Mononuclear cell (primary cell): ENCODE results near the gene PAK1IP1. TPM values are rescaled to one million over a fixed set of nuclear protein-coding genes. Genes with fewer than 3 reads are reported as not detected.
"Not testable (repeated sequence)": the region's sequence is repeated elsewhere in the genome, so short reads cannot be mapped to it uniquely, and the experiment has no call there.

Experiments used
- H3K27me3 ChIP-seq: 2 replicates; pipeline ENCODE4 v1.6.0; 2011; ENCODE audit warnings: low read length, control low read depth; ENCODE audit not compliant: insufficient read depth
- H3K4me1 ChIP-seq: 2 replicates; pipeline ENCODE4 v1.5.1; 2011; ENCODE audit warnings: mild to moderate bottlenecking, low read length, control low read depth; ENCODE audit not compliant: insufficient read depth
- H3K4me3 ChIP-seq: 2 replicates; pipeline ENCODE4 v1.5.1; 2011; ENCODE audit warnings: mild to moderate bottlenecking, low read length, moderate library complexity
- H3K9me3 ChIP-seq: 2 replicates; pipeline ENCODE4 v1.5.1; 2011; ENCODE audit warnings: low read depth, mild to moderate bottlenecking, control low read depth, low read length
- total RNA-seq: library from RNA; depleted of rRNA; stranded (reverse); fragments of >200 nt; gene quantifications from one replicate; pipeline ENCODE4 v1.2.3, GENCODE V29; 2012

Gene PAK1IP1
- total RNA-seq, 1 donor = 7.6 TPM

- Histone ChIP-seq H3K4me1 (peaks cover 13% of the 10 kb centered on the region), H3K27me3 (no peaks in the 10 kb centered on the region), H3K4me3 (no peak overlapping the region), H3K9me3 (no peaks in the 10 kb centered on the region)
These were observed 10.2 kb upstream of the PAK1IP1 start for GRCh38 chr6:10684618-10685017.

GRCh38 chr6:10685092-10685915 is 9.5 kb upstream of the PAK1IP1 start:
- Histone ChIP-seq H3K4me3 (no peak overlapping the region), H3K27me3 (no peaks in the 10 kb centered on the region), H3K4me1 (peaks cover 16% of the 10 kb centered on the region), H3K9me3 (no peaks in the 10 kb centered on the region)

GRCh38 chr6:10686901-10687300 is 7.9 kb upstream of the PAK1IP1 start:
- peaks cover 24% of the 10 kb centered on the region for H3K4me1 ChIP-seq
- no peaks in the 10 kb centered on the region for H3K27me3 ChIP-seq
- no peaks in the 10 kb centered on the region for H3K9me3 ChIP-seq
- H3K4me3 ChIP-seq = no peak overlapping the region

- Histone ChIP-seq H3K4me1 (peaks cover 24% of the 10 kb centered on the region), H3K27me3 (no peaks in the 10 kb centered on the region), H3K9me3 (no peaks in the 10 kb centered on the region), H3K4me3 (no peak overlapping the region)
These were observed 7.2 kb upstream of the PAK1IP1 start for GRCh38 chr6:10687582-10687981.

- Histone ChIP-seq H3K9me3 (no peaks in the 10 kb centered on the region), H3K4me1 (peaks cover 33% of the 10 kb centered on the region), H3K27me3 (no peaks in the 10 kb centered on the region), H3K4me3 (no peak overlapping the region)
These were observed 3.9 kb upstream of the PAK1IP1 start for GRCh38 chr6:10690651-10691445.

- Histone ChIP-seq H3K4me3 (no peak overlapping the region), H3K27me3 (no peaks in the 10 kb centered on the region), H3K4me1 (peaks cover 42% of the 10 kb centered on the region), H3K9me3 (no peaks in the 10 kb centered on the region)
These were observed 1.7 kb upstream of the PAK1IP1 start for GRCh38 chr6:10692965-10693538.

- H3K9me3 ChIP-seq = no peaks in the 10 kb centered on the region
- H3K27me3 ChIP-seq = no peaks in the 10 kb centered on the region
These were observed 400 bp downstream of the PAK1IP1 start for GRCh38 chr6:10695086-10695657.

GRCh38 chr6:10696655-10697054 is 1.9 kb downstream of the PAK1IP1 start:
- no peak overlapping the region for H3K4me3 ChIP-seq
- no peaks in the 10 kb centered on the region for H3K27me3 ChIP-seq
- H3K9me3 ChIP-seq = no peaks in the 10 kb centered on the region
- H3K4me1 ChIP-seq = peaks cover 31% of the 10 kb centered on the region

More at GRCh38 chr6:10695086-10695657, 400 bp downstream of the PAK1IP1 start:
- Histone ChIP-seq H3K4me3 (peak overlapping the region; percentile 76), H3K4me1 (peaks cover 41% of the 10 kb centered on the region)

GRCh38 chr6:10713962-10714361 is 19.2 kb downstream of the PAK1IP1 start:
- H3K9me3 ChIP-seq = no peaks in the 10 kb centered on the region
- no peak overlapping the region for H3K4me3 ChIP-seq
- H3K27me3 ChIP-seq = no peaks in the 10 kb centered on the region
- H3K4me1 ChIP-seq = no peaks in the 10 kb centered on the region

- no peaks in the 10 kb centered on the region for H3K9me3 ChIP-seq
- H3K4me1 ChIP-seq = peaks cover 47% of the 10 kb centered on the region
- H3K27me3 ChIP-seq = no peaks in the 10 kb centered on the region
- peak overlapping the region; percentile 46 for H3K4me3 ChIP-seq
These were observed 24.7 kb downstream of the PAK1IP1 start for GRCh38 chr6:10719296-10719963.

- H3K4me1 ChIP-seq = peaks cover 52% of the 10 kb centered on the region
- H3K9me3 ChIP-seq = no peaks in the 10 kb centered on the region
- no peaks in the 10 kb centered on the region for H3K27me3 ChIP-seq
- H3K4me3 ChIP-seq = peak overlapping the region; percentile 46
These were observed 25.1 kb downstream of the PAK1IP1 start for GRCh38 chr6:10719964-10720264.

GRCh38 chr6:10720265-10720959 is 25.6 kb downstream of the PAK1IP1 start:
- Histone ChIP-seq H3K9me3 (no peaks in the 10 kb centered on the region), H3K27me3 (no peaks in the 10 kb centered on the region), H3K4me1 (peaks cover 54% of the 10 kb centered on the region), H3K4me3 (peak overlapping the region; percentile 46)

GRCh38 chr6:10720960-10721849 is 26.4 kb downstream of the PAK1IP1 start:
- not testable (repeated sequence) for H3K9me3 ChIP-seq, H3K27me3 ChIP-seq
- peaks cover 56% of the 10 kb centered on the region for H3K4me1 ChIP-seq
- peak overlapping the region; percentile 46 for H3K4me3 ChIP-seq
